ENCODE results near the gene CENPO.

The CENPO gene

DNA sequence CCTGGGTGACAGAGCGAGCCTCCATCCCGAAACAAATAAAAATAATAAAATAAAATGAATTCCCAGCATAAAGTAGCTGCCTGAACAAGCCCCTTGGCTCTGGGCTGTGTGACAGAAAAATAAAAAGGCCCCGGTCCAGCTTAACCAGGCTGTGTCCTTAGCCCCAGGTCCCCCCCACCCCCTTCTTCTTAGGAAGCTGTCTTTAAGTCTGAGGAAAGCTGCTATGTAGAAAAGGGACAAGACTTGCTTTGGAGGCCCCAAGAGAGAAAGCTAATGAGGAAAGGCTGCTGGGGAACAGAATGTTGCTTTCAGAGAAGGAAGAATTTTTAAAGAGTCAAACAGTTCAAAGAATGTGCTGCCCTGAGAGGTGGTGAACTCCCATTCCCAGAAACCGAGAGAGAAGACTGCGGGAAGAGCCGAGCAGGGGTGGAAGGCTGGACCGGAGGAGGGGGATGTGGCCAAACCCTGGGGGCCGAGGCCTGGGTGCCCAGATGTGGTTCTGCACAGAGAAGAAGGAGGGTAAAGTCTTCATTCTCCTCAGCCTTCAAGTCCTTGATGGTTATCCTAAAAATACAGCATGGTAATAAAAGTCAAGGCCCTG, 61.9 kb downstream of the CENPO start:
- no peak overlapping the region for H3K4me3 ChIP-seq (ENCODE audit: low read length)
- peak; percentile 50 for DNase-seq (ENCODE audit: low read depth)
- peaks cover 44% of the 10 kb centered on the region for H3K4me1 ChIP-seq (ENCODE audit: control insufficient read depth, insufficient read depth, low read length)
- no peaks in the 10 kb centered on the region for H3K36me3 ChIP-seq (ENCODE audit: control insufficient read depth, insufficient read depth, low read length, severe bottlenecking)
- H3K9me3 ChIP-seq (ENCODE audit: control insufficient read depth, low read length): no peaks in the 10 kb centered on the region
- peak overlapping the region; percentile 82 for H3K9ac ChIP-seq (ENCODE audit: low read length)
- H3K27me3 ChIP-seq (replicated peaks; ENCODE audit: control insufficient read depth, insufficient read depth, low read length): no peaks in the 10 kb centered on the region

DNA sequence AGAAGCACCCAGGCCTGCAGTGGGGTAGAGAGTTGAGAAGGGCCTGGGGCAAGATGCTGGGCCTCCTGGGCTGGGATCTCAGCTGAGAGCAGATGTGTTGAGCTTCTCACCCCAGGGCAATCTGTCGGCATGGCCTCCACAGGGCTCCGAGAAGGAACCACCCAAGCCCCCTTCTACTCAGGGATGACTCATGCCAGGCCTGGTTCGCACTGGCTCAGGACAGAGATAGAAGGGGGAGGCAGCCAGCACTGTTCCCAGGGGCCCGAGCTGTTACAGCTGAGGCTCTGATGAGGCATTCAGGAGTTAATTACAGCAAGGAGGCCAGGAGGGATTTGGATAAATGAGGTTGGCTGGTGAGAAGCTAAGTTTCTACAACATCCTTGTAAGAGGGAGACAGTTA, 62.5 kb downstream of the CENPO start:
- peak overlapping the region; percentile 4 for H3K4me3 ChIP-seq (ENCODE audit: low read length)
- H3K36me3 ChIP-seq (ENCODE audit: control insufficient read depth, insufficient read depth, low read length, severe bottlenecking): no peaks in the 10 kb centered on the region
- peaks cover 44% of the 10 kb centered on the region for H3K4me1 ChIP-seq (ENCODE audit: control insufficient read depth, insufficient read depth, low read length)
- DNase-seq (ENCODE audit: low read depth): peak; percentile 72
- H3K9ac ChIP-seq (ENCODE audit: low read length): peak overlapping the region; percentile 82
- no peaks in the 10 kb centered on the region for H3K27me3 ChIP-seq (replicated peaks; ENCODE audit: control insufficient read depth, insufficient read depth, low read length)
- no peaks in the 10 kb centered on the region for H3K9me3 ChIP-seq (ENCODE audit: control insufficient read depth, low read length)

DNA sequence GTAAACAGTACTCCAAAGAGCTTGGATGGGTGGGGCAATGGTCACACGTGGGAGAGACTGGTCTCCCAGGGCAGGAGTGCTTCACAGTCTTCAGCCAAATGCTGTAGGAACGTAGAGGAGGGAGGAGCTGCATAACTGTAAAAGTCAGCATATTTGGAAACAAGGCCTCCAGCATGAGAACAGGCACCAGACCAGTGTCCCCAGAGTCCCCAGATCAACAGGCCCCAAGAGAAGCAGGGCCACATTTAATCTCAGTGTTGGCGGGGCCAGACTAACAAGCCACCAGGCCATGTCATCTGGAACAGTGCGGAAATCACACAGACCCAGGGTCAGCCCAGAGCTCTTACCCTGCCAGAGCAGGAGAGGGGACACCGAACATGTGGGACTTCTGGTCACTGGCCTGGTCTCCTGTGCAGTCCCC, 63.6 kb downstream of the CENPO start:
- Histone ChIP-seq H3K4me3 (ENCODE audit: low read length) (no peak overlapping the region), H3K4me1 (ENCODE audit: control insufficient read depth, insufficient read depth, low read length) (peaks cover 49% of the 10 kb centered on the region)

DNA sequence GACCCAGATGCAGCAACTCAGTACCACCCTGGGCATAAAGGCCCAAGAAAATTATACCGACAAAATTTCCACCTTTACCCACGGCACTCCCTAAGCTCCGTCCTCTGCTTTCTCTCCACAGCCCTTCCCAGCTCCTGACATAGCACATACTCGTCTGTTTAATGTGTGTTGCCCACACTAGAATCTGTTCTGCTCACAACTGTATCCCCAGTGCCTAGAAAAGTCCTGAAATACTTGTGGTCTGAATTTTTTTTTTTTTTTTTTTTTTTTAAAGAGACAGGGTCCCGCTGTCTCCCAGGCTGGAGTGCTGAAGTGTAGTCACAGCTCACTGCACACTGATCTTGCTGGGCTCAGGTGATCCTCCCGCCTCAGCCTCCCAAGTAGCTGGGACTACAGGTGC, 64.5 kb downstream of the CENPO start:
- Histone ChIP-seq H3K4me1 (ENCODE audit: control insufficient read depth, insufficient read depth, low read length) (peaks cover 52% of the 10 kb centered on the region), H3K4me3 (ENCODE audit: low read length) (no peak overlapping the region), H3K36me3 (ENCODE audit: control insufficient read depth, insufficient read depth, low read length, severe bottlenecking) (no peaks in the 10 kb centered on the region), H3K9ac (ENCODE audit: low read length) (no peak overlapping the region), H3K27me3 (replicated peaks; ENCODE audit: control insufficient read depth, insufficient read depth, low read length) (no peaks in the 10 kb centered on the region), H3K9me3 (ENCODE audit: control insufficient read depth, low read length) (no peaks in the 10 kb centered on the region)
- DNase-seq (ENCODE audit: low read depth): no peak

More for the DNA sequence above, 63.6 kb downstream of the CENPO start:
- Histone ChIP-seq H3K36me3 (ENCODE audit: control insufficient read depth, insufficient read depth, low read length, severe bottlenecking) (no peaks in the 10 kb centered on the region), H3K27me3 (replicated peaks; ENCODE audit: control insufficient read depth, insufficient read depth, low read length) (no peaks in the 10 kb centered on the region), H3K9me3 (ENCODE audit: control insufficient read depth, low read length) (no peaks in the 10 kb centered on the region), H3K9ac (ENCODE audit: low read length) (peak overlapping the region; percentile 82)
- peak; percentile 53 for DNase-seq (ENCODE audit: low read depth)

DNA sequence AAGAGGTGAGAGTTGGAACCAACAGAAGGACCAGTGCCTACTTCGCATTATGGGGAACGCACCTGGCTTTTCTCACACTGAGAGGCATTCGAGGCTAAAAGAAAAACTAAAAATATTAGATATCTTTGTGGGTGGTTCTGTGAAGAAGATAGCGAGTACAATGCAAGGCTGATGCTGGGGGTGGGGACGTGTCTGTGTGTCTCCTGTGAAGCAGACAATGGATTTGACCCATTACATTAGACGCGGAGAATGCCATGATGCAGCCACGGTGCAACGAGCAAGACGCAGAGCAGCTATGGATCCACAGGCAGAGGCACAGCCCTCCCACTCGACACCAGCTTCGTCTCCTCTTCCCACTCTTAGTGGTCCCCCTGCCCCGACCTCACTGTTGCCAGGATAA, 65.8 kb downstream of the CENPO start:
- Histone ChIP-seq H3K9me3 (ENCODE audit: control insufficient read depth, low read length) (no peaks in the 10 kb centered on the region), H3K4me1 (ENCODE audit: control insufficient read depth, insufficient read depth, low read length) (peaks cover 59% of the 10 kb centered on the region), H3K9ac (ENCODE audit: low read length) (no peak overlapping the region), H3K27me3 (replicated peaks; ENCODE audit: control insufficient read depth, insufficient read depth, low read length) (no peaks in the 10 kb centered on the region), H3K36me3 (ENCODE audit: control insufficient read depth, insufficient read depth, low read length, severe bottlenecking) (no peaks in the 10 kb centered on the region), H3K4me3 (ENCODE audit: low read length) (no peak overlapping the region)
- no peak for DNase-seq (ENCODE audit: low read depth)

DNA sequence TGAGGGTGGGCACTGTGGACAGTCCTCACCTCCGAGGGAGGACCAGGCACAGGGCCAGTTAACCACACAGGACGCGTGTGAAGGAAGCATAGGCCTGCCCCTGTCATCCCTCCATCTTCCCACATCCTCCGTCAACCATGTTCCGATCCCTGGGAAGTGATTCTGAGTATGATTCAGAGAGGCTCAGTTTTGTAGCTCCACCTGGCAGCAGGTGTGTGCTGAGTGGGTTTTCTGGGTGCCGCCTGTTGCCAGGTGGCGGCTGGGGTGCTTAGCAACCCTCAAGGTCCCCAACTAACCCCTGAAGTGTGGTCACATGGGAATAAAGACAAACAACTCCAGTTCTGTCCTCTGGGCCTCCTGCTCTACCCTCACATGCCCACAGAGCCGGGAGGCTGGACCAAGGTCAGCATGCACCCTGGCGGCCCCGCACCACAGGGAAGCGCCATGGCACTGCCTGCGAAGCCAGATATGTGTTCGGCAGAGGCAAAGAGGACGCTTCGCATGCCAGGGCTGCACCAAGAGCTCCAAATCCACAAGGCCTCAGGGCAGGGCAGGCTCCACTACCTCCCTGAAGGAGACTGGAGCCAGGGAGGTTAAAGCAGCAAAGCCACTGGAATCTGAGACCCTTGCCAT, 66.9 kb downstream of the CENPO start:
- H3K27me3 ChIP-seq (replicated peaks; ENCODE audit: control insufficient read depth, insufficient read depth, low read length): no peaks in the 10 kb centered on the region
- H3K9ac ChIP-seq (ENCODE audit: low read length): no peak overlapping the region
- peaks cover 52% of the 10 kb centered on the region for H3K4me1 ChIP-seq (ENCODE audit: control insufficient read depth, insufficient read depth, low read length)
- no peaks in the 10 kb centered on the region for H3K9me3 ChIP-seq (ENCODE audit: control insufficient read depth, low read length)
- H3K4me3 ChIP-seq (ENCODE audit: low read length): no peak overlapping the region
- DNase-seq (ENCODE audit: low read depth): no peak
- no peaks in the 10 kb centered on the region for H3K36me3 ChIP-seq (ENCODE audit: control insufficient read depth, insufficient read depth, low read length, severe bottlenecking)

DNA sequence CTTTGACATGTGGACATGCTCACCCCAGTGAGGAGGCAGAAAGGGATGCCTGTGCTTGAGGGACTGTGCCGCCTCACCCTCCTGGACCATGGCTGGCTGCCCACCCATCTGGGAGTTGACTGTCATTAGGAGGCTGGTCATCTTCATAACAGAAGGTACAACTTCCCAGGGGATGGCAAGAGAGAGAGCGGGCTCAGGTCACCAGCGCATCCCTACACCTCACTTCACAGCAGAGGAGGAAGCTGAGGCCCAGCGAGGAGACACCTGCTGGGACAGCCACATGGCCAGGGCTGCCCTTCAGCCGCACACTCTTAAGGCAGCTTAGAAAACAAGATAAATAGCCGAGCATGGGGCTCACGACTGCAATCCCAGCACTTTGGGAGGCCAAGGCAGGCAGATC, 67.4 kb downstream of the CENPO start:
- Histone ChIP-seq H3K9ac (ENCODE audit: low read length) (no peak overlapping the region), H3K4me3 (ENCODE audit: low read length) (no peak overlapping the region), H3K4me1 (ENCODE audit: control insufficient read depth, insufficient read depth, low read length) (peaks cover 47% of the 10 kb centered on the region), H3K9me3 (ENCODE audit: control insufficient read depth, low read length) (no peaks in the 10 kb centered on the region), H3K27me3 (replicated peaks; ENCODE audit: control insufficient read depth, insufficient read depth, low read length) (no peaks in the 10 kb centered on the region), H3K36me3 (ENCODE audit: control insufficient read depth, insufficient read depth, low read length, severe bottlenecking) (no peaks in the 10 kb centered on the region)
- no peak for DNase-seq (ENCODE audit: low read depth)

DNA sequence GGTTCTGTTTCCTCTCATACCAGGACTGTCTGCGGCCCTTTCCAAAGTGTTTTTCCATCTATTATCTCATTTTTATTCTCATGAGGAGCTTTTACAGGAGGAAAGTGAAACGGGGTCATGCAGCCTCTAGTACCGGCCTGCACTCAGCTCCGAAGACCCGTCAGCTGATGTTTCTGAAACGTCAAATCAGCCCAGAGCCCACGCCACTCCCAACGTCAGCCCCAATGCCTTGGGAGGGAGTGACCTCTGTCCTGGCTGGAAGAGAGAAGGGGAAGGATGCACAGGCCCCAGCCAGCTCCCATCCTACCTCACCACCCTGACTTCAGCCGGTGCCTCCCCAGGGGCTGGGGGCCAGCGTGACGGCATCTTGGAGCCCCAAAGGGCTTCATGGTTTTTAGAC, 68.3 kb downstream of the CENPO start:
- Histone ChIP-seq H3K4me3 (ENCODE audit: low read length) (no peak overlapping the region), H3K9ac (ENCODE audit: low read length) (peak overlapping the region; percentile 66), H3K36me3 (ENCODE audit: control insufficient read depth, insufficient read depth, low read length, severe bottlenecking) (no peaks in the 10 kb centered on the region), H3K4me1 (ENCODE audit: control insufficient read depth, insufficient read depth, low read length) (peaks cover 38% of the 10 kb centered on the region), H3K27me3 (replicated peaks; ENCODE audit: control insufficient read depth, insufficient read depth, low read length) (no peaks in the 10 kb centered on the region), H3K9me3 (ENCODE audit: control insufficient read depth, low read length) (no peaks in the 10 kb centered on the region)
- DNase-seq (ENCODE audit: low read depth): no peak

DNA sequence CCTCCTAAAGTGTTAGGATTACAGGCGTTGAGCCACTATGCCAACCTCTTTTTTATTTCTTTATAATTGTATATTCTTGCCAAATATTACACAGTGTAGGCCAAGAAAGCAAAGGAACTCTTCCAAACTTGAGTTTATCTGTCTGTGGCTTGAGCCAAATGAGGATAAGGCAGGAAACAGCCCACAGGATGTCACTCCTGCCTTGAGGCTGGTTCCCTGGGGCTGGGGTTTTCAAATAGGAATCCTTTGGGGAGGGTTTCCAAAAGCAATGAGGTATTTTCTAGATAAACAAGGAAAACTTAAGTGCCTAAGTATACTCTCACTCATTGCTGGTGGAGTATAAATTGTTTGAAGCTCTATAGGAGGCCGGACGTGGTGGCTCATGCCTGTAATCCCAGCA, 70.4 kb downstream of the CENPO start:
- Histone ChIP-seq H3K36me3 (ENCODE audit: control insufficient read depth, insufficient read depth, low read length, severe bottlenecking) (peaks cover 7% of the 10 kb centered on the region), H3K9ac (ENCODE audit: low read length) (peak overlapping the region; percentile 29), H3K9me3 (ENCODE audit: control insufficient read depth, low read length) (no peaks in the 10 kb centered on the region), H3K27me3 (replicated peaks; ENCODE audit: control insufficient read depth, insufficient read depth, low read length) (no peaks in the 10 kb centered on the region), H3K4me3 (ENCODE audit: low read length) (no peak overlapping the region), H3K4me1 (ENCODE audit: control insufficient read depth, insufficient read depth, low read length) (peaks cover 25% of the 10 kb centered on the region)
- DNase-seq (ENCODE audit: low read depth): no peak

DNA sequence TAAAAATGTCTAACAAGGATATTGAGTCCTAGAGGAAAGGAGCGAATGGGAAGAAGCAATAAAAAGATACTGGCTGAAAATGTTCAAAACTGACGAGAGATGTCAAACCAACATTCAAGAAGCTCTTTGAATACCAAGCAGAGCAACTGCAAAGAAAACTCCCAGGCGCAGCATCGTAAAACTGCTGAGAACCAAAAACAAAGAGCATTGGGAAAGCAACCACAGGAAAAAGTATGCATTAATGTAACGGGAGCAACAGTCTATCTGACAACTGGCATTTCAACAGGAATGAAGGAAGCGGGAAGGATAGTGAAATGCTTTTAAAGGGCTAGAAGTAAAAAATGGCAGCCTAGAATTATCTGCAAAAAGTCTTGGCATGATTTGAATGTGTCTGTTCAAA, 73.7 kb downstream of the CENPO start:
- DNase-seq (ENCODE audit: low read depth): no peak
- H3K4me3 ChIP-seq (ENCODE audit: low read length): no peak overlapping the region

DNA sequence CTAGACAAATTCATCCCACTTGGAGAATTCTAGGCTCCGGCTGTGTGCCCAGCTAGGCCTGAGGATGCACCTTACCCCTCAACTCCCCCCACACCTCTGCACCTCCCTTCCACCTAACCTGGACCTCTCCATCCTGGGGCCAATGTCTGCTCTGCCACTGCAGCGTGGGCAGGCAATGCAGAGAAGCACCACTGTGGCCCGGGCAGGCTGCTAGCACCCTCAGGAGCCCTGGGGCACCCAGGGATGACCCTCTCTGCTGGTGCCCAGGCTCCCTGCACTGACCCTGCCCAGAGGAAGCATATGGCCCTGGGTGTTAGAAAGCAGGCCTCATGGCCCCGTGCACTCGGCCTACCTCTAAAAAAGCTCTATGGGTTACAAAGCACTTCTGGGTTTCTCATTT, 77.2 kb downstream of the CENPO start:
- Histone ChIP-seq H3K4me3 (ENCODE audit: low read length) (no peak overlapping the region), H3K27me3 (replicated peaks; ENCODE audit: control insufficient read depth, insufficient read depth, low read length) (no peaks in the 10 kb centered on the region), H3K4me1 (ENCODE audit: control insufficient read depth, insufficient read depth, low read length) (peaks cover 39% of the 10 kb centered on the region), H3K36me3 (ENCODE audit: control insufficient read depth, insufficient read depth, low read length, severe bottlenecking) (peaks cover 16% of the 10 kb centered on the region), H3K9me3 (ENCODE audit: control insufficient read depth, low read length) (no peaks in the 10 kb centered on the region), H3K9ac (ENCODE audit: low read length) (no peak overlapping the region)
- no peak for DNase-seq (ENCODE audit: low read depth)

More for the DNA sequence above, 73.7 kb downstream of the CENPO start:
- H3K36me3 ChIP-seq (ENCODE audit: control insufficient read depth, insufficient read depth, low read length, severe bottlenecking): peaks cover 15% of the 10 kb centered on the region
- H3K9ac ChIP-seq (ENCODE audit: low read length): no peak overlapping the region
- H3K27me3 ChIP-seq (replicated peaks; ENCODE audit: control insufficient read depth, insufficient read depth, low read length): no peaks in the 10 kb centered on the region
- H3K4me1 ChIP-seq (ENCODE audit: control insufficient read depth, insufficient read depth, low read length): peaks cover 22% of the 10 kb centered on the region
- H3K9me3 ChIP-seq (ENCODE audit: control insufficient read depth, low read length): no peaks in the 10 kb centered on the region
